Activated CD8-positive, alpha-beta T cell treated with anti-CD3 and anti-CD28 coated beads for 36 hours (primary cell): ENCODE measurements around the gene ARHGAP10. TPM values are rescaled to one million over a fixed set of nuclear protein-coding genes. Genes with fewer than 3 reads are reported as not detected.

ENCODE experiments used
- ATAC-seq: fragments of 200-7000 bp; cut with Tn5 transposase; one replicate; pipeline ENCODE4 v1.10.0; 2021; ENCODE audit warnings: mild to moderate bottlenecking, moderate library complexity
- CTCF ChIA-PET: fragments of 350-600 bp; sonication (Branson Sonifier 250); formaldehyde crosslinking; loops from one replicate; lab custom pipeline; 2021; ENCODE audit warnings: antibody characterized with exemption; lab: Charles Lee
- POLR2A ChIA-PET: fragments of 350-600 bp; sonication (Branson Sonifier 250); formaldehyde crosslinking; loops from one replicate; lab custom pipeline; 2021; ENCODE audit warnings: antibody characterized with exemption; lab: Charles Lee
- DNase-seq: peaks from one replicate; pipeline ENCODE4 v3.0.0-alpha.2; 2020
- H3K27ac Mint-ChIP-seq: one replicate; pipeline ENCODE4 v1.8.0; 2021; ENCODE audit warnings: mild to moderate bottlenecking, mixed read lengths
- H3K27me3 Mint-ChIP-seq: one replicate; pipeline ENCODE4 v1.8.0; 2021; ENCODE audit warnings: mixed read lengths
- H3K36me3 Mint-ChIP-seq: one replicate; pipeline ENCODE4 v1.8.0; 2021; ENCODE audit warnings: low read depth, mixed read lengths
- H3K4me1 Mint-ChIP-seq: one replicate; pipeline ENCODE4 v1.8.0; 2021; ENCODE audit warnings: low read depth, mixed read lengths
- H3K4me3 Mint-ChIP-seq: one replicate; pipeline ENCODE4 v1.8.0; 2021; ENCODE audit warnings: mild to moderate bottlenecking, moderate library complexity, mixed read lengths
- H3K9me3 Mint-ChIP-seq: one replicate; pipeline ENCODE4 v1.8.0; 2021; ENCODE audit warnings: mixed read lengths
- intact Hi-C: fragments of 100-400 bp; cut with micrococcal nuclease; formaldehyde crosslinking; loops from one replicate; pipeline ENCODE4 v1.10.0; 2022
- total RNA-seq, 2 experiments: library from RNA; stranded (reverse); gene quantifications; one replicate each; pipeline ENCODE4 v1.2.3, GENCODE V29; 2021
- TF ChIP-seq, protein P1 (sequence below): fragments of 200-600 bp; IDR thresholded peaks from one replicate; pipeline ENCODE4 v1.8.0; 2022; ENCODE audit warnings: antibody characterized with exemption, mild to moderate bottlenecking

ARHGAP10 gene
- total RNA-seq, 2 experiments from 2014 or later = 4.0 to 5.1 TPM

DNA sequence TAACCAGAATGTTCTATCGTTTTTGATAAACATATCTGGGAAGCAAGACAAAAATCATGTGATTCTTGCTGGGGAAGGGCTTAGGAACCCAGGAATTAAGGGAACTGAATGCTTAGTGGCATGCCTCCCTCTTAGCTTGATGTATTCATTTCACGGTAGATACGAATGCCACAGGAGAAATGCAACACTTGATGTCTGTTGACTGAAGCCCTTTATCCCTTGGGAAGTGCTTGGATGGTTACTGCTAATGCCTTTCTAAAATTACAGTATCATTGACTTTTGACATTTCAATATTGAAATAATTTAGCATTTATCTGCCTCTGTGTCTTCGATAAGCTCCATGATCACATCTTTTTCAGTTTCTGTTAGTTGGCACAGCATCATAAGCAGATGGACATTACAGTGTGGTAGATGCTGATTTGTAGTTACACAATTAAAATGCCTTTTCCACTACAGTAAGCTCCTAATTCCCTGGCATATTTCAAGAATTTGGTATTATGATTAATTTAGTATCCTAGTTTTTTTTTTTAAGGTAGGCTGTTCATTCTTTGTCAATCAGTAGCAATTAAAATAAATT lies 226.7 kb downstream of the ARHGAP10 start:
- ChIA-PET POLR2A (no interaction called here), CTCF (no interaction called here)
- no peaks in the 10 kb centered on the region for H3K9me3 Mint-ChIP-seq
- intact Hi-C loops = no loop called here
- H3K27ac Mint-ChIP-seq = no peak overlapping the region
- DNase-seq = no peak
- ATAC-seq = no peak
- TF ChIP-seq, protein P1, sequence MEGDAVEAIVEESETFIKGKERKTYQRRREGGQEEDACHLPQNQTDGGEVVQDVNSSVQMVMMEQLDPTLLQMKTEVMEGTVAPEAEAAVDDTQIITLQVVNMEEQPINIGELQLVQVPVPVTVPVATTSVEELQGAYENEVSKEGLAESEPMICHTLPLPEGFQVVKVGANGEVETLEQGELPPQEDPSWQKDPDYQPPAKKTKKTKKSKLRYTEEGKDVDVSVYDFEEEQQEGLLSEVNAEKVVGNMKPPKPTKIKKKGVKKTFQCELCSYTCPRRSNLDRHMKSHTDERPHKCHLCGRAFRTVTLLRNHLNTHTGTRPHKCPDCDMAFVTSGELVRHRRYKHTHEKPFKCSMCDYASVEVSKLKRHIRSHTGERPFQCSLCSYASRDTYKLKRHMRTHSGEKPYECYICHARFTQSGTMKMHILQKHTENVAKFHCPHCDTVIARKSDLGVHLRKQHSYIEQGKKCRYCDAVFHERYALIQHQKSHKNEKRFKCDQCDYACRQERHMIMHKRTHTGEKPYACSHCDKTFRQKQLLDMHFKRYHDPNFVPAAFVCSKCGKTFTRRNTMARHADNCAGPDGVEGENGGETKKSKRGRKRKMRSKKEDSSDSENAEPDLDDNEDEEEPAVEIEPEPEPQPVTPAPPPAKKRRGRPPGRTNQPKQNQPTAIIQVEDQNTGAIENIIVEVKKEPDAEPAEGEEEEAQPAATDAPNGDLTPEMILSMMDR = no peak
- no peak overlapping the region for H3K4me3 Mint-ChIP-seq
- H3K4me1 Mint-ChIP-seq = no peaks in the 10 kb centered on the region
- no peaks in the 10 kb centered on the region for H3K27me3 Mint-ChIP-seq
- peaks cover 6% of the 10 kb centered on the region for H3K36me3 Mint-ChIP-seq

DNA sequence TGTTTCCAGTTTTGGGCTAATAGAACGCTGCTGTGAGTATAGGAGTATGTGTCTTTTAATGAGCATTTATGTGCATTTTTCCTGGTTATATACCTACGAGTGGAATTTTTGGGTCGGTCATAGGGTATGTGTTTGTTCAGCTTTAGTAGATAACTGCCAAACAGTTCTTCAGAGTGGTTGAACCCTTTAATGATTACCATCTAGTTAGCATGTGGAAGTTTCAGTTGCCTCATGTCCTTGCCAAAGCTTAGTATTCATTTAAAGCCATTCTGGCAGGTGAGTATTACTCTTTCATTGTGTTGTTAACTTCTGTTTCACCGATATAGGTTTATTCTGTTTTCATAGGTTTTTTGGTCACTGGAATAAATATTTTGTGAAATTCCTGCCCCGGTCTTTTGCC lies 229.1 kb downstream of the ARHGAP10 start:
- H3K27ac Mint-ChIP-seq = no peak overlapping the region
- H3K9me3 Mint-ChIP-seq = no peaks in the 10 kb centered on the region
- no peaks in the 10 kb centered on the region for H3K4me1 Mint-ChIP-seq
- no peak for DNase-seq
- ChIA-PET CTCF (no interaction called here), POLR2A (no interaction called here)
- no peaks in the 10 kb centered on the region for H3K36me3 Mint-ChIP-seq
- H3K27me3 Mint-ChIP-seq = no peaks in the 10 kb centered on the region
- intact Hi-C loops = no loop called here
- ATAC-seq = no peak
- H3K4me3 Mint-ChIP-seq = no peak overlapping the region
- TF ChIP-seq, protein P1 = no peak

DNA sequence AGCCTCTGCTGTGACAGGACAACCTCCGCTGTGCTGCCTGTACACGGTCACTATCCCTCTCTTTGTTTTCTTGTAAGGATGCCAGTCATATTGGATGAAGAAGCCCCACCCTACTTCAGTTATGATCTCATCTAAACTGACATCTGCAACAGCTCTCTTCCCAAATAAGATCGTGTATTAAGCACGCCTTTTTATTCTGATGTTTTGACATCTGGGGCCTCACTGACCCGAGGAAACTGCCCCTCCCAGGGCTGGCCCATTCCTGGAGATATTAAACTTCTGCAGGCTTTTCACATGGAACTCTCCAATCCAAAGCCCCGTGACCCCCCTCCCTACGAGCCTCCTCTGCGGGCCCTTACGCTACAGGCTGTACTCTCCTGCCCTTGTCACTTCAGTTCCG lies 232.0 kb downstream of the ARHGAP10 start:
- intact Hi-C loops = no loop called here
- TF ChIP-seq, protein P1 = no peak
- H3K4me3 Mint-ChIP-seq = no peak overlapping the region
- H3K36me3 Mint-ChIP-seq = peaks cover 3% of the 10 kb centered on the region
- no peaks in the 10 kb centered on the region for H3K27me3 Mint-ChIP-seq
- ChIA-PET POLR2A (no interaction called here), CTCF (no interaction called here)
- ATAC-seq (no peak), DNase-seq (no peak)
- H3K4me1 Mint-ChIP-seq = no peaks in the 10 kb centered on the region
- no peak overlapping the region for H3K27ac Mint-ChIP-seq
- H3K9me3 Mint-ChIP-seq = no peaks in the 10 kb centered on the region

DNA sequence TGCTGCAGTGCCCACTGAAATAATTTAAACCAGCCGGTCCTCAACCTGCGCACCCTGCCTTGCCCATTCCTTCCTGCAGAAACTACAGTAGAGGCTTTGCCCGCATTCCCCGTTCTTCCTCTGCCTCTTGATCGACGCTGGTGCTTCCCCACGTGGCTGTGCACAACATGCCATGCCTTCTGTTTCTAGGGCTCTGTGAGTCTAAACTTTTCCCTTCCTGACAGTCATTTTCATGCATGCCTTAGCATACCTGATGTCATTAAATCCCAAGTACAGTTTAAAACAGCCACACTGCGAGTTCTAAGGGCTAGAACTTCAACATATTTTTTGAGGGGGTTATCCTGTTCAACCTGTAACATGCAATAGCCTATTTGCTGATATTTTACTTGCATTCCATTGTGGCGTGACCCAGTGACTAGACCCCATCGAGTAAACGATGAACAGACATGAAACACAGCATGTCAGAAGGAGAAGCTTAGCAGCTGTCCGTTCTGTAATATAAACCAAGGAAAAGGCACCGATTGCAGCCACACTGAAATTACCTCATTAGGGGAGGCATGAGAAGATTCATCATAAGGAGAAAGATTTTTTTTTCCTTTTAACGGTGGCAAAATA lies 232.5 kb downstream of the ARHGAP10 start:
- H3K9me3 Mint-ChIP-seq = no peaks in the 10 kb centered on the region
- TF ChIP-seq, protein P1 = no peak
- CTCF ChIA-PET = no interaction called here

DNA sequence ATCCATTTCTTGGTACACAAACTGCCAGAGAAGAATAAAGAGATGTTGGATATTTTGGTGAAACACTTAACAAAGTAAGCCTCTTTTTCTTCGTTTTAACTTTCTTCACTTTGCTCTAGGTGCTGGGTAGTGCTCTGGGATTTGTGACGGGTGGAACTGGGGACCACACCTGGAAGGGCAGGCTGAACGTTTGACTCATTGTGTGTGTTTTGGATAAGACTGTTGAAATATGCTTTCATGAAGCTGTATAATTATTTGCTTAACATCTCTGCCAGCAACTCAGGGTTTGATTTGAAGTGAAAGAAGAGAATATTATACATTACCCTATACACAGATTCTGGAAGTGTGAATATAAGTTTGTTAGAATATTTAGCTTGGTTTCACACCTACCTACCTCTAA lies 233.2 kb downstream of the ARHGAP10 start:
- ChIA-PET CTCF (no interaction called here), POLR2A (no interaction called here)
- Mint-ChIP-seq H3K4me3 (no peak overlapping the region), H3K9me3 (no peaks in the 10 kb centered on the region), H3K27me3 (no peaks in the 10 kb centered on the region), H3K36me3 (peaks cover 3% of the 10 kb centered on the region), H3K4me1 (no peaks in the 10 kb centered on the region), H3K27ac (no peak overlapping the region)
- DNase-seq (no peak), ATAC-seq (no peak)
- intact Hi-C loops = no loop called here
- TF ChIP-seq, protein P1 = no peak

More for the DNA sequence above, 232.5 kb downstream of the ARHGAP10 start:
- POLR2A ChIA-PET = no interaction called here
- Mint-ChIP-seq H3K27me3 (no peaks in the 10 kb centered on the region), H3K4me1 (no peaks in the 10 kb centered on the region), H3K4me3 (no peak overlapping the region), H3K36me3 (peaks cover 3% of the 10 kb centered on the region), H3K27ac (no peak overlapping the region)
- intact Hi-C loops = no loop called here
- DNase-seq = no peak
- ATAC-seq = no peak
